T follicular helper cell (primary cell): ENCODE results near the gene TMEM25.
"Not testable (repeated sequence)": the region's sequence is repeated elsewhere in the genome, so short reads cannot be mapped to it uniquely, and the experiment has no call there.

ENCODE experiments used
- DNase-seq: peaks from one replicate; pipeline ENCODE4 v3.0.0-alpha.2; 2020; ENCODE audit warnings: low read depth
- total RNA-seq, 2 experiments: gene quantifications; one replicate each; lab custom pipeline; 2026; lab: John Stamatoyannopoulos, UW

Gene TMEM25
- 13.5 to 23.5 reads per million in 2 experiments for total RNA-seq

DNA sequence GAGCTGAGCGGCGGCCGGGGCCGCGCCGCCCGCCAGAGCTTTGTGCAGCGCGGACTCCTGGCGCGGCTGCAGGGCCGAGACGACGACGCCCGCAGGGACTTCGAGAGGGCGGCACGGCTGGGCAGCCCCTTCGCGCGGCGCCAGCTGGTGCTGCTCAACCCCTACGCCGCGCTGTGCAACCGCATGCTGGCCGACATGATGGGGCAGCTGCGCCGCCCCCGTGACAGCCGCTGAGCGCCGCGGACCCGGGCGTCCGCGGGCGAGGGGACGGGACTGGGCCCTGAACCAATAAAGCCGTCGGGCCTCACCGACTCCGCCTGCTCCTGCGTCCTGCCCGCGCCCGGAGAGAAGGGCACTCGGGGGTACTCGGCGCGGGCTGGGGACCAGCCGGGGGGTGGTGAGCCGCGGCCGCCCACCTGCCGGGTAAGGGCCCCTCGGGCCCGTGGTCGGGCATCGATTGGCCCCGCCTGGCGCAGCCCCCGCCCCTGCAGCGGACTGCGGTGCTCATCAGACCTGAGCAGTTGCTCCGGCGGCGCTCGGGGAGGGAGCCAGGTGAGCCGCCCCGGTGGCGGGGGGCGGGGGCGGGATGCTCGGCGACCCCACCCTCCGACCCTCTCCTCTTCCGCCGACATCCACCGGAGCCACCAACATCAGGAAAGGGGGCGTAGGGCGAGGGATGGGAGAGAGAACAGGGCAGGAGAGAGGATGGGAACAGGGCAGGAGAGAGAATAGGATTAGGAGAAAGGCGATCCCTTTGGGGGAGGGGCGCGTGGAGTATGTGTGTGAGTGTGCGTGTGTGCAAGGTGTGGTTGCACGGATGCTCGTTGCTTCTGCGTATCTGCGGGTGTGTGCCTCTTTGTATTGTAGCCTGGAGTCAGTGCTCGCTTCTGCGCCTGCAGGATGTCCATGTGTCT lies at the start of gene TMEM25:
TSS of gene TMEM25 (plus strand) at position 510 of the 914 bp plus-strand sequence. CDS start 610 bp downstream, outside the sequence.
- DNase-seq, result peak; percentile 60

DNA sequence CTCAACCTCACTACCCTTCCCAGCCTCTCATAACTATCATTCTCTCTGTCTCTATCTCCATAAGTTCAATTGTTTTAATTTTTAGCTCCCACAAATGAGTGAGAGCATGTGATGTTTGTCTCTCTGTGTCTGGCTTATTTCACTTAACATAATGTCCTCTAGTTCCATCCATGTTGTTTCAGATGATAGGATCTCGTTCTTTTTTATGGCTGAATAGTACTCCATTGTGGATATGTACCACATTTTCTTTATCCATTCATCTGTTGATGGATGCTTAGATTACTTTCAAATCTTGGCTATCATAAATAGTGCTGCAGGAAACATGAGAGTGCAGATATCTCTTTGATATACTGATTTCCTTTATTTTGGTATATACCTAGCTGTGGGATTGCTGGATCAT lies 49.8 kb upstream of the TMEM25 start:
- not testable (repeated sequence) for DNase-seq

- DNase-seq, result no peak
Measured at GRCh38 chr11:118484405-118484804, 46.6 kb upstream of the TMEM25 start.

DNA sequence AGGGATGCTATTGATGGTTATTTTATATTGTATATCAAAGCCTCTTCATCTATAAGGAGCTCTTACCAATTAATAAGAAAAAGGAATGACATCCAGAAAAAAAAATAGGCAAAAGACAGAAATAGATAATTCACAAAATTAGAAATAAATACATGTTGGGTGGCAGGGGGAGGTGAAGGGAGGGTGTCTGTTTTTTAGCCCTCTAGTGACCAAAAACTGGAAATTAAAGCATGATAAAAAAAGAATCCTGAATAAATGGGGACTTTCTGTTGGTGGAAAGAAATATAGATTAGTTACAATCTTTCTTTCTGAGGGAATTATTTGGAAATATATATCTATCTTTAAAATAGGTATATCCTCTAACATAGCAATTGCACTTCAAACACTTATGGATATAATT lies 45.7 kb upstream of the TMEM25 start:
- no peak for DNase-seq

DNA sequence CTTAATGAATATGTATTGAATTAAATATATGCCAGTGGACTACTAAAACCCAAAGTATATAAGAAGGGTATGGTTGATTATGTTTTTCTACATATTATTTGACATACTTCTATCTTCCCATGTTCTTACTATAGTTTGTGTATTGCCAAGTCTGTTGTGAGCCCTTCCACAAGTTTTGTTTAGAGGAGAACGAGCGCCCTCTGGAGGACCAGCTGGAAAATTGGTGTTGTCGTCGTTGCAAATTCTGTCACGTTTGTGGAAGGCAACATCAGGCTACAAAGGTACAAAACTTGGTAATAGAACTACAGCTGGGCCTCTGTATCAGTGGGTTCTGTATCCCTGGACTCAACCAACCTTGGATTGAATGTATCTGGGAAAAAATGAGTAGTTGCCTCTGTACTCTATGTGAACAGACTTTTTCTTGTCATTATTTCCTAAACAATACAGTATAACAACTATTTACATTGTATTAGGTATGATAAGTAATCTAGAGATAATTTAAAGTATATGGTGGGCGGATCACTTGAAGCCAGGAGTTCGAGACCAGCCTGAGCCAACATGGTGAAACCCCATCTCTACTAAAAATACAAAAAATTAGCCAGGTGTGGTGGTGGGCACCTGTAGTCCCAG lies 42.4 kb upstream of the TMEM25 start:
- DNase-seq, result peak; percentile 72

GRCh38 chr11:118491041-118491440 lies 40.0 kb upstream of the TMEM25 start:
- DNase-seq, result no peak

GRCh38 chr11:118497831-118498230 lies 33.2 kb upstream of the TMEM25 start:
- no peak for DNase-seq

- no peak for DNase-seq
Measured at GRCh38 chr11:118503216-118503615, 27.8 kb upstream of the TMEM25 start.

GRCh38 chr11:118511601-118512000 lies 19.4 kb upstream of the TMEM25 start:
- DNase-seq, result no peak

DNA sequence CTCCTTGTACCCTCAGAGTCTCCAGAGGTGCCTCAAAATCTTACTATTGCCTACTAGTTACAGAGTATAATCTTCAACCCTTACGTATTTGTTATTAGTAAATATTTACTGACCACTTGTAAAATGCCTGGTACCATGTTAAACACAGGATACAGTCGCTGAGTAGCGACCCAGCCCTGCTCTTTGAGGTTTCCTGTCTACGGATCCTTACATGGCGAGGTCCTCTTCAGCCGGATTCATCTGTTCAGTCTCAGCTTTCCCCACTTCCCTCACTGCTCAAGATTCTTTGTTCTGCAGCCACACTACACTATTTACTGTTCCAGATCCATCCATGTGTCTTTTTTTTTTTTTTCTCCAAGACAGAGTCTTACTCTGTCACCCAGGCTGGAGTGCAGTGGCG lies 16.9 kb upstream of the TMEM25 start:
- DNase-seq, result no peak

DNA sequence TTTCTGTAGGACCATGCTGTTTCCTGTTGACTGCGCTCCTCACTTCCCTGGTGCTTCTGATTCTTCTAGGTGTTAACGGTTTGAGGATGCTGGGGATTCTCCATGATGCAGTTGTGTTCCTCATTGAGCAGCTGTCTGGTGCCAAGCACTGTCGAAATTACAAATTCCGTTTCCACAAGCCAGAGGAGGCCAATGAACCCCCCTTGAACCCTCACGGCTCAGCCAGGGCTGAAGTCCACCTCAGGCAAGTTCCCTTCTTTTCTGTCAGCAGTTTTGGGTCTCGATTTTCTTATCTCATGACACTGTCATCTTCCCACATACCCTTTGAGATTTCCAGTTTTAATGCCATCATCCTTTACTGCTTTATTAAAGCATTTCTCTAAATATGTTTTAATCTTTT lies 11.4 kb upstream of the TMEM25 start:
- DNase-seq, result no peak

GRCh38 chr11:118521892-118522311 lies 9.1 kb upstream of the TMEM25 start:
- no peak for DNase-seq

DNA sequence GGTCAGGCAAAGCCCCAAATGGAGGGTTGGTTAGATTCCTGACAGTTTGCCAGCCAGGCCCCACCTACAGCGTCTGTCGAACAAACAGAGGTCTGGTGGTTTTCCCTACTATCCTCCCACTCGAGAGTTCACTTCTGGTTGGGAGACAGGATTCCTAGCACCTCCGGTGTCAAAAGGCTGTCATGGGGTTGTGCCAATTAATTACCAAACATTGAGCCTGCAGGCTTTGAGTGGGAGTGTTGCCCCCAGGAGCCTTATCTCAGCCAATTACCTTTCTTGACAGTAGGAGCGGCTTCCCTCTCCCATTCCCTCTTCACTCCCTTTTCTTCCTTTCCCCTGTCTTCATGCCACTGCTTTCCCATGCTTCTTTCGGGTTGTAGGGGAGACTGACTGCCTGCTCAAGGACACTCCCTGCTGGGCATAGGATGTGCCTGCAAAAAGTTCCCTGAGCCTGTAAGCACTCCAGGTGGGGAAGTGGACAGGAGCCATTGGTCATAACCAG lies 8.4 kb upstream of the TMEM25 start:
- no peak for DNase-seq

DNA sequence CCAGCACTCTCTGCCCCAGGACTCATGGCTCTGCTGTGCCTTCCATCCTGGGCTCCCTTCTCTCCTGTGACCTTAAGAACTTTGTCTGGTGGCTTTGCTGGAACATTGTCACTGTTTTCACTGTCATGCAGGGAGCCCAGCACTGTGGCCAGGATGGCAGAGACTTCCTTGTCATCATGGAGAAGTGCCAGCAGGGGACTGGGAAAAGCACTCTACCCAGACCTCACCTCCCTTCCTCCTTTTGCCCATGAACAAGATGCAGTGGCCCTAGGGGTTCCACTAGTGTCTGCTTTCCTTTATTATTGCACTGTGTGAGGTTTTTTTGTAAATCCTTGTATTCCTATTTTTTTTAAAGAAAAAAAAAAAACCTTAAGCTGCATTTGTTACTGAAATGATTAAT lies 6.6 kb upstream of the TMEM25 start:
- DNase-seq, result no peak

DNA sequence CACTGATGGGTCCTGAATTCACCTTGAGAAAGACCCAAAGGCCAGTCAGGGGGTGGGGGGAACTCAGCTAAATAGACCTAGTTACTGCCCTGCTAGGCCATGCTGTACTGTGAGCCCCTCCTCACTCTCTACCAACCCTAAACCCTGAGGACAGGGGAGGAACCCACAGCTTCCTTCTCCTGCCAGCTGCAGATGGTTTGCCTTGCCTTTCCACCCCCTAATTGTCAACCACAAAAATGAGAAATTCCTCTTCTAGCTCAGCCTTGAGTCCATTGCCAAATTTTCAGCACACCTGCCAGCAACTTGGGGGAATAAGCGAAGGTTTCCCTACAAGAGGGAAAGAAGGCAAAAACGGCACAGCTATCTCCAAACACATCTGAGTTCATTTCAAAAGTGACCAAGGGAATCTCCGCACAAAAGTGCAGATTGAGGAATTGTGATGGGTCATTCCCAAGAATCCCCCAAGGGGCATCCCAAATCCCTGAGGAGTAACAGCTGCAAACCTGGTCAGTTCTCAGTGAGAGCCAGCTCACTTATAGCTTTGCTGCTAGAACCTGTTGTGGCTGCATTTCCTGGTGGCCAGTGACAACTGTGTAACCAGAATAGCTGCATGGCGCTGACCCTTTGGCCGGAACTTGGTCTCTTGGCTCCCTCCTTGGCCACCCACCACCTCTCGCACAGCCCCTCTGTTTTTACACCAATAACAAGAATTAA lies 6.1 kb upstream of the TMEM25 start:
- DNase-seq, result no peak

DNA sequence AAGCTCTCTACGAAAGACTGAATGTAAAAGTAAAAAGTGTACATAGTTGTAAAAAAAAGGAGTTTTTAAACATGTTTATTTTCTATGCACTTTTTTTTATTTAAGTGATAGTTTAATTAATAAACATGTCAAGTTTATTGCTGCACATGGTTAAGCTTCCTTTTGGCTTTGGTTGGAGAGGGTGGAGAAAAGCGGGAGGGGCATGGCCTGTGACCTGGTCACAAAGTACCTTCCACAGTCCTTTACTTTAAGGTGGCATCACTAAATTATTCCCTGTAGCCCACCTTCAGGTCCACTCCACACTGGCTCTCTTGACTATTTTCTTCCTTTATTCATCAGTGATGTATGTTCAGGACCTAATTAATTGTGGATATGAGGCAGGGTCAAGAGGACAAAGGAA lies 4.3 kb upstream of the TMEM25 start:
- DNase-seq, result no peak

GRCh38 chr11:118527109-118527508 lies 3.9 kb upstream of the TMEM25 start, which contains the start of gene TTC36:
TSS of gene TTC36 (plus strand) at chr11:118527474. CDS start at chr11:118527495, 21 bp downstream.
- no peak for DNase-seq

GRCh38 chr11:118528511-118528910 lies 2.5 kb upstream of the TMEM25 start:
- no peak for DNase-seq

DNA sequence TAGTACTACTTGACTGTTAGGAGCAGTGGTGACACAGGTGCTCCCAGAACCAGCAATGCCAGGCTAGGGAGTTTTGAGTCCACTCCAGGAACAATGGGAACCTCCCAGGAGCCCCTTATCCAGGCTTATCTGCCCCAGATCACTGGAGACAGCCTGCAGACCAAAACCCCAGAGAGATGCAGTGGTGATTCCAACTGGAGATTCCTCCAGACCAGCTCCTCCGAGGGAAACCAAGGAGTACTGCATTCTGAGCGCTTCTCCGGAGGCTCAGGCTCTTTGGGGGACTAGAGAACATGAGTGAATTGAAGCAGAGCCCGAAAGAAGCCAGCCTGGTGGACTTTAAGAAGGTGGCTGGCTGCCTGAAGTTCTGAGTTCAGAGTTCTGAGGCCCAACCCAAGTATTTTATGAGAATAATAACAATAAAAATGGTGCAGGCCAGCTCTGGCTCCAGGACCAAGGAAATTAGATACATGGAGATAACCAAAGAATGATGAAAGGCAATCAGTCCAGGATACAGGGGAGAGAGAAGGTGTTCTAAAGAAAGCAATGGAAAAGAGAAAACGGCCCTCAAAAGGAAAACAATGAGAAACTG lies 1.3 kb upstream of the TMEM25 start:
- DNase-seq, result no peak

- no peak for DNase-seq
Measured at GRCh38 chr11:118530180-118530682, 761 bp upstream of the TMEM25 start.

DNA sequence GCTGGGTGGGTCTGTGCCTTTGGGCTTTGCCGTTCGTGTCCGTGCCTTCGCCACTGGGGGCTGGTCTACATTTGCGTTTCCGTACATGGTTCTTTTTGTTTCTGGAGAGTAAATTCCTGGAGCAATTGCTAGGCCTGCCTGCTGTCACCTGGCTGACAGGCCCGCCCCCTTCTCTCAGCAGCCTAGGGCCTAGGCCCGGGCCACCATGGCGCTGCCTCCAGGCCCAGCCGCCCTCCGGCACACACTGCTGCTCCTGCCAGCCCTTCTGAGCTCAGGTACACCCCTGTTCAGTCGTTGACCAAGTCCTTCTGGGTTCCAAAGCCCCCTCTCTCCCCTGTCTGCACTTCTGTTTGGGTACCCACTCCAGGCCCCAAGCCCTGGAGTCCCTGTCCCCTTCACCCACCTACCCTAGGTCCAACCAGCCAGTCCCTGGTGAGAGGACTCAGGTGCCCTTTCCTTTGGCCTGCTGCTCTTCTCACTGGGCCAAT lies 649 bp downstream of the TMEM25 start:
- no peak for DNase-seq
